HepG2 (cell line): Measurements from ENCODE around the gene NUDT1. TPM values are rescaled to one million over a fixed set of nuclear protein-coding genes. Genes with fewer than 3 reads are reported as not detected.

Source experiments
- CBFB ChIP-seq: sonication (generic); formaldehyde crosslinking; IDR thresholded peaks from 2 replicates; pipeline ENCODE4 v1.4.0; 2020; ENCODE audit warnings: missing genetic modification reagents
- GABPA ChIP-seq, 2 experiments: IDR thresholded peaks; 2 replicates each; pipeline ENCODE4 v1.6.1; 2011 to 2016; ENCODE audit warnings: low read depth in 2 of 2, low read length in 1 of 2, missing biosample characterization in 1 of 2, missing genetic modification characterization in 1 of 2
- KDM2A ChIP-seq: sonication (generic); formaldehyde crosslinking; IDR thresholded peaks from 2 replicates; pipeline ENCODE4 v1.4.0; 2020; ENCODE audit warnings: low read depth, missing genetic modification reagents, borderline replicate concordance
- MLLT10 ChIP-seq: sonication (generic); formaldehyde crosslinking; IDR thresholded peaks from 2 replicates; pipeline ENCODE4 v1.4.0; 2020; ENCODE audit warnings: missing genetic modification reagents
- PPARG ChIP-seq: conservative IDR thresholded peaks from 2 replicates; pipeline ENCODE4 v1.6.1; 2016; ENCODE audit warnings: missing biosample characterization, missing genetic modification reagents
- ZNF230 ChIP-seq: sonication (generic); formaldehyde crosslinking; IDR thresholded peaks from 2 replicates; pipeline ENCODE4 v1.4.0; 2020; ENCODE audit warnings: mild to moderate bottlenecking, missing genetic modification reagents
- ZNF232 ChIP-seq: sonication (generic); formaldehyde crosslinking; IDR thresholded peaks from 2 replicates; pipeline ENCODE4 v1.4.0; 2020; ENCODE audit warnings: missing genetic modification reagents, borderline replicate concordance
- ZNF564 ChIP-seq: sonication (generic); formaldehyde crosslinking; IDR thresholded peaks from 2 replicates; pipeline ENCODE4 v1.8.1; 2023; ENCODE audit warnings: mild to moderate bottlenecking, missing genetic modification reagents
- polyA plus RNA-seq, 8 experiments: library from polyadenylated mRNA; depleted of rRNA in 3 of 8; stranded (reverse) in 7 of 8; unstranded in 1 of 8; fragments of >200 nt; fragmentation: Illumina TruSeq in 4 of 8; extraction: Trizol in 4 of 8; gene quantifications; 2 replicates each; pipeline versions ENCODE4 v1.2.1 to v1.2.3, GENCODE V29; 2011 to 2016; ENCODE audit warnings: low read depth in 4 of 8, missing spikeins in 1 of 8, mixed read lengths in 1 of 8; ENCODE audit not compliant: insufficient read depth in 1 of 8
- total RNA-seq, 5 experiments: library from RNA; depleted of rRNA; stranded (reverse); fragments of >200 nt; fragmentation: Illumina TruSeq; extraction: Trizol; gene quantifications; 2 replicates each; pipeline ENCODE4 v1.2.3, GENCODE V29; 2016; ENCODE audit warnings: low read depth in 1 of 5
- TF ChIP-seq, protein P1 (sequence below), 2 experiments: sonication (generic) in 1 of 2; formaldehyde crosslinking in 1 of 2; IDR thresholded peaks; 2 replicates each; pipeline versions ENCODE4 v1.5.1 to v1.6.1; 2011 to 2020; ENCODE audit warnings: borderline replicate concordance in 1 of 2, low read depth in 1 of 2, low read length in 1 of 2, mild to moderate bottlenecking in 1 of 2, missing genetic modification reagents in 1 of 2, moderate library complexity in 1 of 2
- TF ChIP-seq, protein P2 (sequence below): sonication (generic); formaldehyde crosslinking; IDR thresholded peaks from 2 replicates; pipeline ENCODE4 v1.4.0; 2020; ENCODE audit warnings: missing genetic modification reagents
- TF ChIP-seq, protein P3 (sequence below): sonication (generic); formaldehyde crosslinking; IDR thresholded peaks from one replicate; pipeline ENCODE4 v1.5.1; 2020; ENCODE audit warnings: mild to moderate bottlenecking, missing genetic modification reagents; ENCODE audit errors: not compliant biosample characterization
- TF ChIP-seq, protein P4 (sequence below): IDR thresholded peaks from 2 replicates; pipeline ENCODE4 v1.6.1; 2012; ENCODE audit warnings: inconsistent platforms
- TF ChIP-seq, protein P5 (sequence below): sonication (generic); formaldehyde crosslinking; IDR thresholded peaks from 2 replicates; pipeline ENCODE4 v1.5.0; 2020; ENCODE audit warnings: missing genetic modification reagents

Gene NUDT1
- total and polyA plus RNA-seq, 2 of the 13 experiments (the other 11 are each of a cell fraction or from before 2014, with no cell fraction given) = 9.1 to 26.8 TPM

DNA sequence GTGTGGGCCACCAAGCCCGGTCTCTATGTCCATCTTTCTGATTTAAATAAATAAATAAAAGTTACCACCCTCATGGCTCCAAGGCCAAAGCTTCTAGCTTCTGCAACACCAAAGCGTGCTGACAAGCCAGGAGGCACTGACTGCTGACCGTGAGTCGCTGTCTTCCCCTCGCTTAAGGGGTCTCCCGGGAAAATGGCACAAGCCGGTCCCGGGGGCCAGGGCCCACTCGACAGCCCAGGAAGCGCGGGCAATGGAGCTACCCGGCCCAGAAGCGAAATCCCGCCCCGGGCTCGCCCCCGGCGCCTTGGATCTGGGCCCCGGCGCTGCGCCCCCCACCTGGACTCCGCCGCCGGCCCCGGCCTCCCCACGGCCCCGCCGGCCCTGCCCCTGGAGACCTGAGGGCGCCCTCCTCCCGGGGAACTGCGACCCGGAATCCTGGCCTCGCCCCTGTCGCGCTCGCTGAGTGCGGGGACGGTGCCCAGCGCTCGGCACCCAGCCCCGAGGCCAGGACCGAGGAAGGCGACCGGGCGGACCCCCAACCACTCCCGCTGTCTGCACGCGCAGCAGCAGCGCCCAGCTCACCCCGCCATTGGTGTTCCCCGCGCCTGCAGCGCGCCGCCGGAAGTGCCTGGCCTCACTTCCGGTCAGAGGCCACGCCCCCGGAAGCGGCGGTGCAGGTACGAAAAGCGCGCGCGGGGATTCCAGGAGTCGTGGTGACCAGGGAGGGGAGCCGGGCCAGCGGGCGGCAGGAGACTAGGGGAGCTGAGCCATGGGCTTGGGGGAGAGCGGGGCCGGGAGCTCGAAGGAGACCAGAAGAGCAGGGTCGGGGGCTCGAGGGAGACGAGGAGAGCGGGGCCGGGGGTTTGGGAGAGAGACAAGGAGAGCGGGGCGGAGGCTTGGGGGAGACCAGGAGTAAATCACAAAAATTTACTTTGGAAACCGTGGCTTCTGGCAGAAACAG, at the start of gene NUDT1, which contains the start of gene MRM2 (continued):
- TF ChIP-seq, protein P1, sequence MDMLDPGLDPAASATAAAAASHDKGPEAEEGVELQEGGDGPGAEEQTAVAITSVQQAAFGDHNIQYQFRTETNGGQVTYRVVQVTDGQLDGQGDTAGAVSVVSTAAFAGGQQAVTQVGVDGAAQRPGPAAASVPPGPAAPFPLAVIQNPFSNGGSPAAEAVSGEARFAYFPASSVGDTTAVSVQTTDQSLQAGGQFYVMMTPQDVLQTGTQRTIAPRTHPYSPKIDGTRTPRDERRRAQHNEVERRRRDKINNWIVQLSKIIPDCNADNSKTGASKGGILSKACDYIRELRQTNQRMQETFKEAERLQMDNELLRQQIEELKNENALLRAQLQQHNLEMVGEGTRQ (IDR thresholded peaks at IDR 0.05; ENCODE audit: low read depth, low read length) = no peak
- TF ChIP-seq, protein P1 (CRISPR knock-in tag; IDR thresholded peaks at IDR 0.05; ENCODE audit: borderline replicate concordance) = no peak
- TF ChIP-seq PPARG = no peak
- TF ChIP-seq ZNF230 (CRISPR knock-in tag) = no peak
- TF ChIP-seq ZNF564 (CRISPR knock-in tag) = peak; percentile 89
- TF ChIP-seq, protein P2, sequence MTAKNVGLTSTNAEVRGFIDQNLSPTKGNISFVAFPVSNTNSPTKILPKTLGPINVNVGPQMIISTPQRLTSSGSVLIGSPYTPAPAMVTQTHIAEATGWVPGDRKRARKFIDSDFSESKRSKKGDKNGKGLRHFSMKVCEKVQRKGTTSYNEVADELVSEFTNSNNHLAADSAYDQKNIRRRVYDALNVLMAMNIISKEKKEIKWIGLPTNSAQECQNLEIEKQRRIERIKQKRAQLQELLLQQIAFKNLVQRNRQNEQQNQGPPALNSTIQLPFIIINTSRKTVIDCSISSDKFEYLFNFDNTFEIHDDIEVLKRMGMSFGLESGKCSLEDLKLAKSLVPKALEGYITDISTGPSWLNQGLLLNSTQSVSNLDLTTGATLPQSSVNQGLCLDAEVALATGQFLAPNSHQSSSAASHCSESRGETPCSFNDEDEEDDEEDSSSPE (CRISPR knock-in tag) = peak; percentile 99
- no peak for TF ChIP-seq MLLT10 (CRISPR knock-in tag)
- peak; percentile 100 for TF ChIP-seq GABPA (IDR thresholded peaks at IDR 0.05; ENCODE audit: low read depth, low read length)
- TF ChIP-seq GABPA (CRISPR knock-in tag; IDR thresholded peaks at IDR 0.05; ENCODE audit: low read depth) = peak; percentile 96
- TF ChIP-seq, protein P3, sequence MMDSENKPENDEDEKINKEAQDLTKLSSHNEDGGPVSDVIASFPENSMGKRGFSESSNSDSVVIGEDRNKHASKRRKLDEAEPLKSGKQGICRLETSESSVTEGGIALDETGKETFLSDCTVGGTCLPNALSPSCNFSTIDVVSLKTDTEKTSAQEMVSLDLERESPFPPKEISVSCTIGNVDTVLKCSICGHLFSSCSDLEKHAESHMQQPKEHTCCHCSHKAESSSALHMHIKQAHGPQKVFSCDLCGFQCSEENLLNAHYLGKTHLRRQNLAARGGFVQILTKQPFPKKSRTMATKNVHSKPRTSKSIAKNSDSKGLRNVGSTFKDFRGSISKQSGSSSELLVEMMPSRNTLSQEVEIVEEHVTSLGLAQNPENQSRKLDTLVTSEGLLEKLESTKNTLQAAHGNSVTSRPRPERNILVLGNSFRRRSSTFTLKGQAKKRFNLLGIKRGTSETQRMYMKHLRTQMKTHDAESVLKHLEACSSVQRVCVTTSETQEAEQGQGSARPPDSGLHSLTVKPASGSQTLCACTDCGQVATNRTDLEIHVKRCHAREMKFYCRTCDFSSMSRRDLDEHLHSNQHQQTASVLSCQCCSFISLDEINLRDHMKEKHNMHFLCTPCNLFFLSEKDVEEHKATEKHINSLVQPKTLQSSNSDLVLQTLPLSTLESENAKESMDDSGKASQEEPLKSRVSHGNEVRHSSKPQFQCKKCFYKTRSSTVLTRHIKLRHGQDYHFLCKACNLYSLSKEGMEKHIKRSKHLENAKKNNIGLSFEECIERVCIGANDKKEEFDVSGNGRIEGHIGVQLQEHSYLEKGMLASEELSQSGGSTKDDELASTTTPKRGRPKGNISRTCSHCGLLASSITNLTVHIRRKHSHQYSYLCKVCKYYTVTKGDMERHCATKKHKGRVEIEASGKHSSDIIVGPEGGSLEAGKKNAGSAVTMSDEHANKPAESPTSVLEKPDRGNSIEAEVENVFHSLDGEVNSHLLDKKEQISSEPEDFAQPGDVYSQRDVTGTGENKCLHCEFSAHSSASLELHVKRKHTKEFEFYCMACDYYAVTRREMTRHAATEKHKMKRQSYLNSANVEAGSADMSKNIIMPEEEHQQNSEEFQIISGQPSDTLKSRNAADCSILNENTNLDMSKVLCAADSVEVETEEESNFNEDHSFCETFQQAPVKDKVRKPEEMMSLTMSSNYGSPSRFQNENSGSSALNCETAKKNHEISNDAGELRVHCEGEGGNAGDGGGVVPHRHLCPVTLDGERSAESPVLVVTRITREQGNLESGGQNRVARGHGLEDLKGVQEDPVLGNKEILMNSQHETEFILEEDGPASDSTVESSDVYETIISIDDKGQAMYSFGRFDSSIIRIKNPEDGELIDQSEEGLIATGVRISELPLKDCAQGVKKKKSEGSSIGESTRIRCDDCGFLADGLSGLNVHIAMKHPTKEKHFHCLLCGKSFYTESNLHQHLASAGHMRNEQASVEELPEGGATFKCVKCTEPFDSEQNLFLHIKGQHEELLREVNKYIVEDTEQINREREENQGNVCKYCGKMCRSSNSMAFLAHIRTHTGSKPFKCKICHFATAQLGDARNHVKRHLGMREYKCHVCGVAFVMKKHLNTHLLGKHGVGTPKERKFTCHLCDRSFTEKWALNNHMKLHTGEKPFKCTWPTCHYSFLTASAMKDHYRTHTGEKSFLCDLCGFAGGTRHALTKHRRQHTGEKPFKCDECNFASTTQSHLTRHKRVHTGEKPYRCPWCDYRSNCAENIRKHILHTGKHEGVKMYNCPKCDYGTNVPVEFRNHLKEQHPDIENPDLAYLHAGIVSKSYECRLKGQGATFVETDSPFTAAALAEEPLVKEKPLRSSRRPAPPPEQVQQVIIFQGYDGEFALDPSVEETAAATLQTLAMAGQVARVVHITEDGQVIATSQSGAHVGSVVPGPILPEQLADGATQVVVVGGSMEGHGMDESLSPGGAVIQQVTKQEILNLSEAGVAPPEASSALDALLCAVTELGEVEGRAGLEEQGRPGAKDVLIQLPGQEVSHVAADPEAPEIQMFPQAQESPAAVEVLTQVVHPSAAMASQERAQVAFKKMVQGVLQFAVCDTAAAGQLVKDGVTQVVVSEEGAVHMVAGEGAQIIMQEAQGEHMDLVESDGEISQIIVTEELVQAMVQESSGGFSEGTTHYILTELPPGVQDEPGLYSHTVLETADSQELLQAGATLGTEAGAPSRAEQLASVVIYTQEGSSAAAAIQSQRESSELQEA (CRISPR knock-in tag) = peak; percentile 89
- TF ChIP-seq, protein P4, sequence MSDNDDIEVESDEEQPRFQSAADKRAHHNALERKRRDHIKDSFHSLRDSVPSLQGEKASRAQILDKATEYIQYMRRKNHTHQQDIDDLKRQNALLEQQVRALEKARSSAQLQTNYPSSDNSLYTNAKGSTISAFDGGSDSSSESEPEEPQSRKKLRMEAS = peak; percentile 91
- TF ChIP-seq KDM2A (CRISPR knock-in tag) = peak; percentile 96
- TF ChIP-seq, protein P5, sequence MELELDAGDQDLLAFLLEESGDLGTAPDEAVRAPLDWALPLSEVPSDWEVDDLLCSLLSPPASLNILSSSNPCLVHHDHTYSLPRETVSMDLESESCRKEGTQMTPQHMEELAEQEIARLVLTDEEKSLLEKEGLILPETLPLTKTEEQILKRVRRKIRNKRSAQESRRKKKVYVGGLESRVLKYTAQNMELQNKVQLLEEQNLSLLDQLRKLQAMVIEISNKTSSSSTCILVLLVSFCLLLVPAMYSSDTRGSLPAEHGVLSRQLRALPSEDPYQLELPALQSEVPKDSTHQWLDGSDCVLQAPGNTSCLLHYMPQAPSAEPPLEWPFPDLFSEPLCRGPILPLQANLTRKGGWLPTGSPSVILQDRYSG = no peak
- peak; percentile 79; the same call in 1 of the 2 replicates for TF ChIP-seq CBFB (CRISPR knock-in tag)
- TF ChIP-seq ZNF232 (CRISPR knock-in tag) = 0 out of 2 replicates have a peak, but pooled peaks have one; percentile 44
